T-helper 2 cell treated with Interferon-gamma antibody and Interleukin-4, amounts not matched to agents 5 μg/mL and 100 μg/mL, for 36 hours (primary cell): ENCODE measurements around the gene PSMD3.

ENCODE experiments used
- DNase-seq: peaks from one replicate; pipeline ENCODE4 v3.0.0; 2021; ENCODE audit warnings: low spot score
- H3K27ac Mint-ChIP-seq: one replicate; pipeline ENCODE4 v1.8.0; 2021; ENCODE audit warnings: mild to moderate bottlenecking, mixed read lengths
- H3K27me3 Mint-ChIP-seq: one replicate; pipeline ENCODE4 v1.8.0; 2021; ENCODE audit warnings: low read depth, mixed read lengths
- H3K36me3 Mint-ChIP-seq: one replicate; pipeline ENCODE4 v1.8.0; 2021; ENCODE audit warnings: low read depth, mixed read lengths
- H3K4me1 Mint-ChIP-seq: one replicate; pipeline ENCODE4 v1.8.0; 2021; ENCODE audit warnings: low read depth, mixed read lengths
- H3K4me3 Mint-ChIP-seq: one replicate; pipeline ENCODE4 v1.8.0; 2022; ENCODE audit warnings: mild to moderate bottlenecking, moderate library complexity, mixed read lengths
- H3K9me3 Mint-ChIP-seq: one replicate; pipeline ENCODE4 v1.8.0; 2021; ENCODE audit warnings: mixed read lengths

The PSMD3 gene

DNA sequence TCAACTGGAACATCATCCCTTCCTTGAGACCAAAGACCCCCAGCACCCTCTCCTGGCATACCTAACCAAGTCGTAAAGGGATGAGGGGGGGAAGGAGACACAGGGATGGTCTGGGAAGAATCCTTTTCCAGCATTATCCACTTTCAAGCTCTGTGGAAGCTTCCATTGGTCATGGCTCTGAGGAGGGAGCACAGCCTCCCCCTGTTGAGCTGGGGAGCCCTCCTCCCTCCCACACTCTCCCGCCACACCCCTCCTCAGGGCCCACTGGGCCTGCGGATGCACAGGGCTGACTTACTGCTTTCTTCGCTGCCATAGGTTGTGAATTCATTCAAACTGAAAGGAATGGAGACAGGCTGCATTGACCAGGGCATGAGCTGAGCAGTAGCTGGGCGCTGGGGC lies 47.0 kb downstream of the PSMD3 start:
- H3K4me3 Mint-ChIP-seq = no peak overlapping the region
- no peaks in the 10 kb centered on the region for H3K27me3 Mint-ChIP-seq
- no peaks in the 10 kb centered on the region for H3K9me3 Mint-ChIP-seq
- DNase-seq = no peak
- peaks cover 47% of the 10 kb centered on the region for H3K36me3 Mint-ChIP-seq
- H3K4me1 Mint-ChIP-seq = peaks cover 19% of the 10 kb centered on the region
- no peak overlapping the region for H3K27ac Mint-ChIP-seq

DNA sequence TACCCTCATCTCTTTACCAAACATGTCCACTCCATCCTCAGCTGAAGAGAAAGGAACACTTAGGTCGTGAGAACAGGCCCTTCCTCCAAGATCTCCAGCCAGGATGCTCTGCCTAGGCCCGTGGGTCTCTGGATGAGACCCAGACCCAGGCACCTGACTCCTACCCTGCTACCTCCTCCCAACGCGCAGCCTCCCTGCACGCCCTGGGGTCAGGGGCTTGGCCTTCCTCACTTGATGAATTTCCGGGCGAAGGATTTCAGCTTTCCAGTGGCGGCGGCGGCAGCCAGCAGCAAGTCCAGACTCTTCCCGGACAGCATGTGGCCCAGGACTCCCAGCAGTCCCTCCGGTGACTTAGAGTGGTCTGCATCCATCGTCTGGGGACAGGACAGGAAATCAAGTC lies 48.0 kb downstream of the PSMD3 start:
- Mint-ChIP-seq H3K9me3 (no peaks in the 10 kb centered on the region), H3K27ac (no peak overlapping the region), H3K27me3 (no peaks in the 10 kb centered on the region), H3K4me1 (peaks cover 19% of the 10 kb centered on the region), H3K36me3 (peaks cover 52% of the 10 kb centered on the region), H3K4me3 (no peak overlapping the region)
- DNase-seq = no peak

DNA sequence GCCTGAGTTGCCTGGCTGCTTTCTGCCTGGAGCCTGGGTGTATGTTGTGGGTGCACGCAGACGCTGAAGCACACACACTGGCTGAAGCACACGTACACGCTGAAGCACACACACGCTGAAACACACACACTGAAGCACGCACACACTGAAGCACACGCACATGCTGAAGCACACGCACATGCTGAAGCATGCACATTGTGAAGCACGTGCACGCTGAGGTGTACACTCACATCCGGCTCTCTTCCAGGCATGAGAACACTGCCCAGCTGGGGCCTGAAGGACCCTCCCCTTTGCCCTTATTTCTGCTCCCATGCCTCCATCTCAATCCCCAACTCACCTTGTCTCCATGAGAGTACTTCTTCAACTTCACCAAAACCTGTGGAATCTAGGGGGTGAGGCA lies 51.1 kb downstream of the PSMD3 start:
- no peaks in the 10 kb centered on the region for H3K9me3 Mint-ChIP-seq
- peaks cover 4% of the 10 kb centered on the region for H3K4me1 Mint-ChIP-seq
- no peak overlapping the region for H3K27ac Mint-ChIP-seq
- peaks cover 35% of the 10 kb centered on the region for H3K36me3 Mint-ChIP-seq
- no peaks in the 10 kb centered on the region for H3K27me3 Mint-ChIP-seq
- H3K4me3 Mint-ChIP-seq = no peak overlapping the region
- DNase-seq = no peak

DNA sequence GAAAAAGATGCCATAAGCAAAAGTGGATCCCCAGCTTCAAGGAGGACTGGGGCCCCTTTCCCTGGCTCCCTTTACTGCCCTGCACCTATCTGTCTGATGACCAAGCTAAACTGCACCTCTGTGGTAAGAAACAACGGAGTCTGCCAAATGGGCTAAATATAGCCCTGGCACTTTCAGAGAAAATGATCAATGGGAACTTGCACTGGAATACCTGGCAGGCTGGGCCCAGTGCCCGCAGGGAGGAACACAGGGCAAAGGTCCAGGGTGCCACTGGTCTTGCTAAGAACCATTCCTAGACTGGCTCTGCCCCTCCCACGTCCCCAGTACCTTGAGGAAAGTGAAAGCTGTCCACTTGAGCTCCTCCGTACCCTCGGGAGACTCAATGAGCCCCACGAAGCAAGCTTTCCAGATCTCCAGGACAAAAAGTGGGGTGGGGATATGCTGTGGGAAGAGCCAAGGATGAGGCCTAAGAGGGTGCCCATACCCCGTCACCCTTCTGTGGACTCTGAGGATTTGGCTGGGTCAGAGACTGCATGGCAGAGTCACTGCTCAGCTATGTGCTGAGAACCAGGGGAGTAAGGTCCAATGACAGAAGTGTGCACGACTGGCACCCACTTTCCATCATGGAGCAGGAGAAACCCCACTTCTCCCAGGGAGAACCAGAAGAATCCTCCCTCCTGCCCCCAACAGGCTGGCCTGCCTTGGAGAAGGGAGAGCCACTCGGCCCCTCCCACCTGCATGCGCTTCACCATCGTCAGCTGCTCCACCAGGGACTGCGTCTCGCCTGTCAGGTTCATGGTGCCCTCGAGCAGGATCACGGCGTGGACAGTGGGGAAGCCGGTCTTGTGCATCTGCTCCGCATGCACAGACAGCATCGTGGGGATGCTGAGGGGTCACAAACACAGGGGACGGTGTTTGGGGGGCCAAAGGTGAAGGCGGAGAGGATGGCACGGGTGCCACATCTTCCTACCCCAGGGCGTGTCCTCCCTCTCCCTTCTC lies 52.0 kb downstream of the PSMD3 start:
- Mint-ChIP-seq H3K4me3 (no peak overlapping the region), H3K9me3 (no peaks in the 10 kb centered on the region), H3K27ac (no peak overlapping the region), H3K36me3 (peaks cover 35% of the 10 kb centered on the region), H3K27me3 (no peaks in the 10 kb centered on the region), H3K4me1 (no peaks in the 10 kb centered on the region)
- DNase-seq = no peak

DNA sequence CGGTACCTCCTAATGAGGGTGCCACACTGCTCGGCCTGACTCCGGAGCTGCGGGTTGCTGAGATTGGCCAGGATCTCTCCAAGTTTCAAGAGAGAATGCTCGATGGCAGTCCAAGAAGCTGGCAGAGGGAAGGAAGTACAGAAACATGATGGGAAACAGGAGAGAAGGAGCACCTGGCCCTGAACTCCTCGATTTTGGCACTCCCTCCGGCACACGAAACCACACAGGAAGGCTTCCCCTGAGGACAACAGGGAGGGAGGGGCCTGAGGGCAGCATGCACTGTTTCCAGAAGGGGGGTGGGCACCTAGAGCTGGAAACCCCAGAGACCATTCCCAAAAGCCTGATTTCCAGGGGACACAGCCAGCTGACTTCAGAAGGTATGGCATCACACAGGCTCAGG lies 52.7 kb downstream of the PSMD3 start:
- H3K9me3 Mint-ChIP-seq = no peaks in the 10 kb centered on the region
- peaks cover 33% of the 10 kb centered on the region for H3K36me3 Mint-ChIP-seq
- H3K27me3 Mint-ChIP-seq = no peaks in the 10 kb centered on the region
- no peak for DNase-seq
- no peaks in the 10 kb centered on the region for H3K4me1 Mint-ChIP-seq
- no peak overlapping the region for H3K27ac Mint-ChIP-seq
- no peak overlapping the region for H3K4me3 Mint-ChIP-seq

DNA sequence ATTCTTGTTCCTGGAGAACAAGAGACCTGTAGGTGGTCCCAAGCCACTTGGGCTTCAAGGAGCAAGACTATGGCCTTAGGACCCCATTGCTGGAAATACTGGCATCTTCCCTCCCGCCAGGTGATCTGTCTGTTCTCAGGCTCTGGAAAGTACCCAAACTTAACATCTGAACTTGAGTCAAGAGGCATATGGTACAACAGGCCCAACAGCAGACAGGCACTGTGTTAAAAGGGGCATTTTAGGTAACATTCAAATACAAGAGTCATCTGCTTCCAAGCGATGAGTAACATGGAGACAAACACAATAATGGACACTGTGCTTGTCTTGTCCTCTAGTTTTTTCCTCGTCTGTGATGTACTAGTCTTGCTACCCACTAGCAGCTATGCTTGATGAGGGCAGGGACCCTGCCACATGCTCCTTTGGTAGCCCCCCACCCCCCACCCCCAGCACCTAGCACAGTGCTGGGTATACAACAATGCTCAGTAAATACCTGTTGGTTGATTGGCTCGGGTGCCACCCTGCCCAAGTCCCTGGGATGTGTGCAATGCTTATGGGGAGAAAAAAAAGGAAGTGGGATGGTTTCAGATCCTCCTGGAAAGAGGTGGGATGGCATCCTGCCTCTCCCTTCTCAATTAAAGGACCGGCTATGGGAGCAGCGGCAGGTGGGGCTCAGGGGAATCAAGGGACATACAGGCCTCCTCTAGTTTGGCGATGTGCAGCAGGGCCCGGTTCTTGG lies 54.0 kb downstream of the PSMD3 start:
- Mint-ChIP-seq H3K36me3 (peaks cover 21% of the 10 kb centered on the region), H3K9me3 (no peaks in the 10 kb centered on the region), H3K27ac (no peak overlapping the region), H3K4me1 (no peaks in the 10 kb centered on the region), H3K27me3 (no peaks in the 10 kb centered on the region), H3K4me3 (no peak overlapping the region)
- no peak for DNase-seq

DNA sequence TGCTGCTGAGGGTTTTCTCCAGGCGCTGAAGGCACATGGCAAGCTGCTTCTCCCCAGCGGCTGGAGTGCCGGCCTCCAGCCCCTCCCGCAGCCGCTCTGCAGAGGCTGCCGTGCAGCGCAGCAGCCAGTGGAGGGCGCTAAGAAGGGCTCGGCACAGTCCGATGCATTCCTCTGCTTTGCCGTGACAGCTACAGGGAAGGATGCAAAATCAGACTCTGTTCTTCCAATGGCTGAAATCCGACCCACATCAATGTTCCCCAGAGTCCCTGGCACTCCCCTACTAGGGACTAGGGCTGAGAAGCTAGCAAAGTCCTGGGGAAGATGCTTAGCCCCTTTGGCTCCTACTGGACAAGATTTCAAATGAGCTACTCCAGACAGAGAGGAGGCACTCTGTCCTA lies 54.6 kb downstream of the PSMD3 start:
- Mint-ChIP-seq H3K27ac (no peak overlapping the region), H3K36me3 (peaks cover 19% of the 10 kb centered on the region), H3K9me3 (no peaks in the 10 kb centered on the region), H3K27me3 (no peaks in the 10 kb centered on the region), H3K4me1 (no peaks in the 10 kb centered on the region), H3K4me3 (no peak overlapping the region)
- no peak for DNase-seq

DNA sequence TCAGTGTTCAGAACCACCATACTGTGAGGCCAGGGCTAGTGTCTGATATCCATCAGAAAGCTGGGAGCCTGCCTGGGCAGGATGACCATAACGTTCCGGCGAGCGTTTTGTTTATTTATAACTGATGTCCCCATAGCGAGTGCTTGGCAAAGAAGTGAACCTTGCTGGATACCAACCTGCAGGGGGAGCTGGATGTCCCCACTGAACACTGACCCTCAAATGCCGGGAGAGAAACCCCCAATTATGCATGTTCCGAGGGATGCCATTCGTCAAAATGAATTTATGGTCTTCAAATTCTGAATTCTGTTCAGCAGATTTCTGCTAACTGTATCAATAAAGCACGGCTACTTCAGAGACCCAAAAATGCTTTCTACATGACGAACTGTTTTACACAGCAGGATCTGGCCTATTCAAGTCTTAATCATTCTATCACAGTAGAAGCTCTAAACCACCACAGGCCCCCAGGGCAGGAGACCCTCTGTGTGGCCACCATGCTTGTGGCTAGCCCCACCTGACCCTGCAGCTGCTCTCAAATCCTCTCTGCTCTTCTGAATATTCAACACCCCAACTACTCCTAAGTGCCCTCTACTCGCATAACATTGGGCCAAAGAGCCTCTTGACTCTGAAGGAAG lies 58.4 kb downstream of the PSMD3 start:
- Mint-ChIP-seq H3K4me1 (no peaks in the 10 kb centered on the region), H3K36me3 (peaks cover 2% of the 10 kb centered on the region), H3K27me3 (no peaks in the 10 kb centered on the region), H3K27ac (no peak overlapping the region), H3K9me3 (no peaks in the 10 kb centered on the region), H3K4me3 (no peak overlapping the region)
- no peak for DNase-seq

DNA sequence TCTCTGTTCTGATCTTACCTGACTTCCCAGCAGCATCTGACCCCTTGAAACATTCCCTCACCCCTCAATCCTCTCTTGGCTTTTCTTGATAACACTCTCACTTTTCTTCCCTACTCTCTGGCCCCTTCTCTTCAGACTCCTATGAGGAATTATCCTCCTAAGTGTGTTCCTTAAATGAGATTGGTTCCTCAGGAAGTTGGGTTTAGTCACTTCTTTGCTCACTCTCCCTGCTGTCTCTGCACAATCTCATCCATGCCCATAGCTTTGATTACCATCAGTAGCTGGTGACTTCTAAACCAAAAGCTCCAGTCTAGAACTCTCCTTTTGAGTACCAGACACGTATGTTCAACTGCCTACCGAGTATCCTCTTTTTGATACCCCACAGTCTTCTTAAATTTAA lies 60.6 kb downstream of the PSMD3 start:
- no peaks in the 10 kb centered on the region for H3K27me3 Mint-ChIP-seq
- no peaks in the 10 kb centered on the region for H3K4me1 Mint-ChIP-seq
- peaks cover 2% of the 10 kb centered on the region for H3K36me3 Mint-ChIP-seq
- H3K27ac Mint-ChIP-seq = no peak overlapping the region
- no peaks in the 10 kb centered on the region for H3K9me3 Mint-ChIP-seq
- no peak overlapping the region for H3K4me3 Mint-ChIP-seq
- no peak for DNase-seq
